ENCODE results near the gene ADGRA3.

ADGRA3 gene

DNA sequence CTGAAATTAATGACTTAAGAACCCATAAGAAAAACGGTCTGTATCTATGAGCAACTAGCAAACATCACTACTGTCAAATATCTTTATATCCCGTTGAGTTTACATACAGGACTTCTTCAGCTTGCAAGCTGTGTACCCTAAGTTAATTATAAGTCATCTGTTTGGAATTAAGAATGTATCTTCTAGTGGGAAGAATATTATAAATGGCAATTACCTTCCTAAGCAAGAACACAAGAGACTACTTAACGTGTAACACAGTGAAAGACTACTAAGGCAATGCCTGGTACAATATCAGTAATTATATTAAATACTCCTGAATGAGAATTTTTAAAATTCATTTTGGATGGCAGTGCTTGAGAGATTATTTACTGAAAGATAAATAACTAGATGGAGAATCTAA, 58.5 kb downstream of the ADGRA3 start:
- Histone ChIP-seq H3K9ac (no peak overlapping the region), H3K4me1 (peaks cover 0 to 4% (median 0%) of the 10 kb centered on the region in 10 experiments; a peak in 1 of 20 replicates), H3K27me3 (no peaks in the 10 kb centered on the region), H3K4me2 (no peak overlapping the region), H4K20me1 (peaks cover 0 to 4% (median 0%) of the 10 kb centered on the region in 11 experiments; a peak in 3 of 22 replicates), H3K27ac (no peak overlapping the region), H3K36me3 (peaks cover 0 to 84% (median 51%) of the 10 kb centered on the region in 11 experiments; a peak in 18 of 22 replicates), H3K9me3 (replicated peaks in 1 of 11) (no peaks in the 10 kb centered on the region), H3K4me3 (no peak overlapping the region)
- TF ChIP-seq Cebpa-rat (IDR thresholded peaks at IDR 0.05) = no peak

GRCh38 chr4:22456291-22456690, 59.6 kb downstream of the ADGRA3 start:
- Histone ChIP-seq H4K20me1 (0 out of 22 replicates have a peak, but pooled peaks cover 0 to 4% (median 0%) of the 10 kb centered on the region in 11 experiments), H3K36me3 (peaks cover 0 to 90% (median 53%) of the 10 kb centered on the region in 11 experiments; a peak in 18 of 22 replicates), H3K27ac (0 out of 22 replicates have a peak overlapping the region, but pooled peaks of 1 of the 11 experiments have one; percentile 2), H3K4me2 (no peak overlapping the region), H3K4me3 (no peak overlapping the region), H3K4me1 (peaks cover 0 to 4% (median 0%) of the 10 kb centered on the region in 10 experiments; a peak in 1 of 20 replicates), H3K27me3 (no peaks in the 10 kb centered on the region), H3K9ac (no peak overlapping the region), H3K9me3 (replicated peaks in 1 of 11) (no peaks in the 10 kb centered on the region)
- TF ChIP-seq Cebpa-rat (IDR thresholded peaks at IDR 0.05) = no peak

DNA sequence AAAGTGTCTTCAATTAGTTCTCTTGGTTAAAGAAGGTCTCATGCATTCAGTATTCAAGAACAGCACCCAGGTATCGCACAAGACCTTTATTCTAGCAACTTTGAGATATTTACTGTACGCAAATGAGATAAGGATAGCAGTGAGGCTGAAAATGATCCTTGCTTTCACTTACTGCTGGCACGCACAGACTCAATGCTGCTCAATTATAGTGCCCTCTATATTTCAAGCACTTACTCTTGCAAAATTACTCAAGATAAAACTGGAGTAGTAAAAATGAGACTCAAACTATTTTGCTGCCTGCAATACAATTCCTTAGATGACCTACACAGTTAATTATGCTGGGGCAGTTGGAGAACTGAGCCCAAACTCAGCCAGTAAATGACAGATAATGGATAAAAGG, 60.9 kb downstream of the ADGRA3 start:
- TF ChIP-seq Cebpa-rat (IDR thresholded peaks at IDR 0.05) = no peak
- H3K27me3 ChIP-seq = no peaks in the 10 kb centered on the region
- H3K4me2 ChIP-seq = no peak overlapping the region
- 0 out of 22 replicates have a peak, but pooled peaks cover 0 to 4% (median 0%) of the 10 kb centered on the region in 11 experiments for H4K20me1 ChIP-seq
- no peak overlapping the region for H3K9ac ChIP-seq
- no peaks in the 10 kb centered on the region for H3K9me3 ChIP-seq (replicated peaks in 1 of 11)
- H3K4me1 ChIP-seq = peaks cover 0 to 4% (median 0%) of the 10 kb centered on the region in 10 experiments; a peak in 1 of 20 replicates
- peaks cover 0 to 83% (median 49%) of the 10 kb centered on the region in 11 experiments; a peak in 18 of 22 replicates for H3K36me3 ChIP-seq
- no peak overlapping the region for H3K27ac ChIP-seq
- H3K4me3 ChIP-seq = no peak overlapping the region

GRCh38 chr4:22454216-22454838, 61.5 kb downstream of the ADGRA3 start:
- Histone ChIP-seq H3K9me3 (replicated peaks in 1 of 11) (no peaks in the 10 kb centered on the region), H3K27ac (no peak overlapping the region), H3K27me3 (no peaks in the 10 kb centered on the region), H3K9ac (no peak overlapping the region), H4K20me1 (0 out of 22 replicates have a peak, but pooled peaks cover 0 to 4% (median 0%) of the 10 kb centered on the region in 11 experiments), H3K4me1 (peaks cover 0 to 4% (median 0%) of the 10 kb centered on the region in 10 experiments; a peak in 1 of 20 replicates), H3K4me2 (no peak overlapping the region), H3K36me3 (peaks cover 0 to 83% (median 53%) of the 10 kb centered on the region in 11 experiments; a peak in 18 of 22 replicates), H3K4me3 (no peak overlapping the region)
- no peak for TF ChIP-seq Cebpa-rat (IDR thresholded peaks at IDR 0.05)

- Histone ChIP-seq H3K4me1 (peaks cover 0 to 10% (median 3%) of the 10 kb centered on the region in 10 experiments; a peak in 7 of 20 replicates), H4K20me1 (no peaks in the 10 kb centered on the region), H3K36me3 (peaks cover 5 to 95% (median 72%) of the 10 kb centered on the region in 11 experiments; a peak in 21 of 22 replicates), H3K4me2 (peak overlapping the region in 2 of 11 experiments; percentile 24 to 32; a peak in 1 of 22 replicates), H3K27ac (no peak overlapping the region), H3K9ac (no peak overlapping the region), H3K4me3 (no peak overlapping the region), H3K9me3 (replicated peaks in 1 of 11) (no peaks in the 10 kb centered on the region), H3K27me3 (no peaks in the 10 kb centered on the region)
- TF ChIP-seq Cebpa-rat (IDR thresholded peaks at IDR 0.05) = no peak
Observed at GRCh38 chr4:22444813-22445212, 71.1 kb downstream of the ADGRA3 start.

- Histone ChIP-seq H4K20me1 (no peaks in the 10 kb centered on the region), H3K9me3 (replicated peaks in 1 of 11) (no peaks in the 10 kb centered on the region), H3K4me2 (no peak overlapping the region), H3K27ac (no peak overlapping the region), H3K4me3 (no peak overlapping the region), H3K4me1 (peaks cover 0 to 10% (median 3%) of the 10 kb centered on the region in 10 experiments; a peak in 7 of 20 replicates), H3K36me3 (peaks cover 5 to 95% (median 64%) of the 10 kb centered on the region in 11 experiments), H3K27me3 (no peaks in the 10 kb centered on the region), H3K9ac (no peak overlapping the region)
- TF ChIP-seq Cebpa-rat (IDR thresholded peaks at IDR 0.05) = no peak
Observed at GRCh38 chr4:22442956-22443355, 72.9 kb downstream of the ADGRA3 start.

DNA sequence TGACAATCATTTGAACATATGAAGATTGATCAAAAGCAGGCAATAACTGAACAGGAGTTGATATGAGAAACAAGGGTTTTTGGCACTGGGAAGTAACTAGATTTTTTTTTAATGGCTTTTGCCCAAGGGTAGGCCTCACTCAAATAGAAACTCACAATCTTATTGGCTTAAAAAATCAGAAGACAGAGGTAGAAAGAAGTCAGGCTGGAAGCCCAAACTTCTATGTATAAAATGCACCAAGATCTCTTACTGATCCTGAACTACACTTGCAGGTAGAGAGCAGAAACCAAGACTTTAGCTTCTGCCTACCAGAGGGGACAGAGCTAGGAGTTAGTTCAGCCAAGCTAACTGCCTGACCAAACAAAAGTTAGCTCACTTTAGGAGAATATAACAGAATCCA, 74.9 kb downstream of the ADGRA3 start:
- no peak for TF ChIP-seq Cebpa-rat (IDR thresholded peaks at IDR 0.05)
- H3K9ac ChIP-seq = no peak overlapping the region
- no peak overlapping the region for H3K4me2 ChIP-seq
- H4K20me1 ChIP-seq = no peaks in the 10 kb centered on the region
- H3K27me3 ChIP-seq = no peaks in the 10 kb centered on the region
- peaks cover 0 to 10% (median 3%) of the 10 kb centered on the region in 10 experiments; a peak in 7 of 20 replicates for H3K4me1 ChIP-seq
- H3K36me3 ChIP-seq = peaks cover 5 to 91% (median 63%) of the 10 kb centered on the region in 11 experiments
- H3K27ac ChIP-seq = no peak overlapping the region
- H3K9me3 ChIP-seq (replicated peaks in 1 of 11) = no peaks in the 10 kb centered on the region
- no peak overlapping the region for H3K4me3 ChIP-seq

- Histone ChIP-seq H3K4me2 (no peak overlapping the region), H3K4me3 (no peak overlapping the region), H3K36me3 (peaks cover 5 to 91% (median 62%) of the 10 kb centered on the region in 11 experiments), H3K27me3 (no peaks in the 10 kb centered on the region), H4K20me1 (no peaks in the 10 kb centered on the region), H3K27ac (no peak overlapping the region), H3K9me3 (replicated peaks in 1 of 11) (no peaks in the 10 kb centered on the region), H3K4me1 (peaks cover 0 to 10% (median 3%) of the 10 kb centered on the region in 10 experiments; a peak in 7 of 20 replicates), H3K9ac (no peak overlapping the region)
- TF ChIP-seq Cebpa-rat (IDR thresholded peaks at IDR 0.05) = no peak
Observed at GRCh38 chr4:22439947-22440346, 75.9 kb downstream of the ADGRA3 start.

DNA sequence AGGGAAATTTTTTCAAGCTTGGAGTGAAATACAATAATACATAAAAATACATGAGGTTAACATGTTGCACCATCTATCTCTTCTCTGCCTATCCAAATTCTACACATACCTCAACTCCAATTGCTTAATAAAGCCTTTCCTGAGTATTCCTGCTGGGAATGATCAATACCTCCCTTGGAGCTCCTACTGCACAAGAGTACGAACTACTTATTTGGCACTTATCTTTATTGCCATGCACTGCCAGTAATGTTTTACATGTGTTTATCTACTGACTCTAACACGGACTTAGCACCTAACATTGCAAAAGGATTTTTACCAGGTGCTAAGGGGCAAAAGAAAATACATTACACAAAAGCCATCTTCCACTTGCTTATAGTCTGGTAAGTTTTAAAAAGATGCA, 80.2 kb downstream of the ADGRA3 start:
- Histone ChIP-seq H3K9me3 (replicated peaks in 1 of 11) (no peaks in the 10 kb centered on the region), H3K27me3 (no peaks in the 10 kb centered on the region), H3K4me2 (no peak overlapping the region), H3K36me3 (peaks cover 0 to 89% (median 67%) of the 10 kb centered on the region in 11 experiments; a peak in 21 of 22 replicates), H3K9ac (no peak overlapping the region), H3K4me3 (no peak overlapping the region), H3K4me1 (no peaks in the 10 kb centered on the region), H3K27ac (no peak overlapping the region), H4K20me1 (no peaks in the 10 kb centered on the region)
- TF ChIP-seq Cebpa-rat (IDR thresholded peaks at IDR 0.05) = no peak

Data from BLaER1 treated with 17β-estradiol and CSF1 and Interleukin-3, amounts not matched to agents 10 nM and 100 nM (cell line).